HG02973 (cell line): ENCODE results near the gene ADD2.
"Not testable (repeated sequence)": the region's sequence is repeated elsewhere in the genome, so short reads cannot be mapped to it uniquely, and the experiment has no call there.

Experiments
- ATAC-seq: cut with Tn5 transposase; IDR thresholded peaks from one replicate; pipeline ENCODE4 v1.9.1; 2021; ENCODE audit warnings: moderate library complexity; ENCODE audit not compliant: unreplicated experiment

Gene ADD2

GRCh38 chr2:70675862-70676261 is 92.1 kb downstream of the ADD2 start:
- no peak for ATAC-seq

GRCh38 chr2:70674636-70675430 is 93.2 kb downstream of the ADD2 start:
- ATAC-seq, result no peak

- ATAC-seq, result no peak
These were observed 94.9 kb downstream of the ADD2 start for GRCh38 chr2:70673041-70673647.

DNA sequence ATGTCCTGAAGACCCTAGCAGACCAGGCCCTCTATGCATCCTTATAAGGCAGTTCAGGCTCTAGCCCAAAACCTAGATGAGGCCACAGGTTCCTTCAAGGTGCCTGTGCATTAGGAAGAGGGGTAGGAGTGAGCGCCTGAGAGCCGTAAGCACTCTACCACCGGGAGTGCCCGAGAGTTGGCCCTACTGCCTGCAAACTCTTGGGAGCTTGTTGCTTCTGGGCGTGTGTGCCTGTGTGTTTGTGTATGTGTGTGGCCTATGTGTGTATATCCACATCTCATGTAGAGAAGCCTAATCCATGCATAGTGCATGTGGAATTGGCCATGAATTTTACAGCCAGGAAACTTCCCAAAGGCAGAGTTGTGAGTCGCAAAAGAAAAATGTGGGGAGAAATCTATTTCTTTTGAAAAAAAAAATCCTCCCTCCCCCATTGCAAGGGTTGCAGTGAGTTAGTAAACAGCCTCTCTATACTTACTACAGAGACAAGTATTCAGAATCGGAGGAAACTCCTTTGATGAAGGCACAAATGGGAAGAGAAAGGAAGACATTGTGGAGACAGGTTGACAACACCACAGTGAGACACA is 96.8 kb downstream of the ADD2 start:
- ATAC-seq, result no peak

GRCh38 chr2:70670626-70671025 is 97.4 kb downstream of the ADD2 start:
- no peak for ATAC-seq

GRCh38 chr2:70670202-70670601 is 97.8 kb downstream of the ADD2 start:
- no peak for ATAC-seq

DNA sequence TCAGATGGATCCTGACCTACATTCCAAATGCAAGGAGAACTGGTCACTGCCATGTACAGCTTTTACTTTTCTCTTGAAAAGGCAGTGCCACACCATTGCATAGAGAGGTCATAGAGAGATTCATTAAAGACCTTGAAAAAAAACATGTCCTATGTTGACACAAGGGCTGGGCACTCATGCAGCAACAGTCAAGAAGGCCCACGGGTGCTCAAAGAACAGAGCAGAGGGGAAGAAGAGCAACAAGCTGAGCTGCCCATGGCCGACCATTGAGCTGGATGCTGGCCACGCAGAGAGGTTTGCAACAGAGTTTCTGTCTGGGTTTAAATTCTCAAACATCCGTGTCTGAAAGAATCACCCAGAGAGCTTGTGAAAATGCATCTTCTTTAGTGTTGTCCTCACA is 99.1 kb downstream of the ADD2 start:
- no peak for ATAC-seq

- ATAC-seq, result no peak
These were observed 99.6 kb downstream of the ADD2 start for GRCh38 chr2:70668432-70668831.

DNA sequence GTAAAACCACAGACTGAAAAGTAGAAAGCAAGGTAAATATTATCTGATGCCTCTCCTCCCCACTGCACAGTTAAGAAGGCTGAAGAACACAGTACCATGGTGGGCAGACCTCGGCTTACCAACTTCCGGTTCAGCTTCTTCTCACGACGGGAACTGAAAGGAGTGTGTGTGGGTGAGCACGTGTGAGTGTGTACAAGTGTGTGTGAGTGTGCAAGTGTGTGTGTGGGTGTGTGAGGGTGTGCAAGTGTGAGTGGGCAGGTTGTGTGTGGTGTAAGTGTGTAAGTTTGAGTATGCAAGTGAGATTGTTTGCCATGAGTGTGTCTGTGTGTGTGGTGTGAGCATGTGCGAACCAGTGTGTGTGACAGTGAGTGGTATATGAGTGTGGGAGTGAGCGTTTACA is 103.5 kb downstream of the ADD2 start:
- no peak for ATAC-seq

- ATAC-seq, result no peak
These were observed 104.6 kb downstream of the ADD2 start for GRCh38 chr2:70663411-70663810.

- ATAC-seq, result no peak
These were observed 108.4 kb downstream of the ADD2 start for GRCh38 chr2:70659551-70659950.

DNA sequence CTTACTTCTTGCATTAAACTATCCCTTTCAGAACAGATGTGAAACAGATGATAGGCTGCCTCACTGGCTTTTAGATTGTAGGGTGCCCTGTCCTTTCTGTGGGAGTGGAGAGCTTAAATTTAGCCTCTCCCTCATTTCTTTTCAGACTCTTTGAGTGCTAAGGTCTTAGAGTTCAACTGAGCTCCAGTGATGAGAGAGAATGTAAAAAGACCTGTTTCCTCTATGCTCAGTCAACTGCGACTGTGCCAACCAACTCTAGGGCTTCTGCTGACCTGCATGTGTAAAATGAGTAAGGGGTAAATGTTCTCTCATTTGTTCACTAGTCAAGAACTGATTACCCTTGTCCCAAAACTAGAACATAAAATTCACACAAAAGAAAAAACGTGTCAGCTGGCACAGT is 109.5 kb downstream of the ADD2 start:
- no peak for ATAC-seq

- no peak for ATAC-seq
These were observed 110.8 kb downstream of the ADD2 start for GRCh38 chr2:70657246-70657645.

DNA sequence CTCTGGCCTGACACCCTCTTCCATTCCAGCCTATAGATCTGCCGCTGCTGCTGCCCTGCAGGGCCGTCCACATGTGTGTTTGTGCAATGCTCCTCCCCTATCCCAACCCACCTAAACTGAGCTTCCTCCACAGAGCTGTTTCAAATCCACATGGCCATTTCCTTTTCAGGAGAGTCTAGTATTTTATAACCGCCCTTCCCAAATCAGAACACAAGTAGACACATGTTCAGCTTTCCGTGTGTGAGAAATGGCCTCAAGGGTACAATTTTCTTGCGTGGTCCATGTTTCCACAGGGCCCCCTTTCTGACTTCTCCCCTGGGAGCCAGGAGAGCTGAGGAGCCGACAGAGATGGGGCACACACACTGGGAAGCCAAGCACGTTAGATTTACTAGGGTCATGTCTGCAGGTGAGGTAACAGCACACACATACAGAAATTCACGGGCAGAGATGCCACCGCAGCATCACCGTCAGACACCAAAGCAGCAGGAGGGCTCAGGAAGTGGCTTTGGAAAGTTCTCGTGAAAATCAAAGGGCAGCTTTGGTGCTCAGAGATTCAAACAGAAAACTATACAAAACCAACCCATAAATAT is 111.5 kb downstream of the ADD2 start:
- no peak for ATAC-seq

DNA sequence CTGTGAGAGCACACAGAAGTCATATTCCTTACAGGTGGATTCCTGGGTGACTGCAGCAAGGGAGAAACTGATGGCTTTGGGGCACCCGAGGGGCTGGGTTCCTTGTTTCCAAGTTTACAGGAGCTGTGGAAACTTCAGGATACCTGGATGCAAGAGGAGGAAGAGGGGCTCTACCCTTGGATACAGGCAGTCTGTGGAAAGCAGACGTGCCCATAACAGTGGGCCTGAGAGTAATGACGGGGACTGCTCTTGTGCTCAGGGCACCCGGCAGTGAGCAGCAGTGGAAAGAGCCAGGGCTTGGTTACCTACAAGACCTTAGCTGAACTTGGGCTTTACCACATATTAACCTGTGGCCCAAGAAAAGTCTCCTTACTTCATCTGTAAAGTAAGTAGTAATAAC is 112.2 kb downstream of the ADD2 start:
- no peak for ATAC-seq

GRCh38 chr2:70655211-70655610 is 112.8 kb downstream of the ADD2 start:
- not testable (repeated sequence) for ATAC-seq

DNA sequence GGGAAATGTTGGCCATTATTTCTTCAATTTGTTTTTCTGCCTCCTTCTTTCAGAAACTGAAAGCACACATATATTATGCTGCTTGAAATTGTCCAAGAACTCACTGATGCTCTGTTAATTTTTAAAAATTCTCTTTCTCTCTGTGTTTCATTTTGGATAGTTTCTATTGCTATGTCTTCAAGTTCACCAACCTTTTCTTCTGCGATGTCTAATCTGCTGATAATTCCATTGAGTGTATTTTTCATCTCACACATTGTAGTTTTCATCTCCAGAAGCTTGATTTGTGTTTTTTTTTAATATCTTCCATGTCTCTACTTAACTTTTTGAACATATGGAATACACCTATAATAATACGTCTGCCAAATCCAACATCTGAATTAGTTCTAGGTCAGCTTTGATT is 116.3 kb downstream of the ADD2 start:
- ATAC-seq, result no peak

- no peak for ATAC-seq
These were observed 117.0 kb downstream of the ADD2 start for GRCh38 chr2:70651014-70651413.

- no peak for ATAC-seq
These were observed 119.0 kb downstream of the ADD2 start for GRCh38 chr2:70648961-70649360.

- no peak for ATAC-seq
These were observed 120.0 kb downstream of the ADD2 start for GRCh38 chr2:70647873-70648481.

GRCh38 chr2:70646420-70646818 is 121.6 kb downstream of the ADD2 start:
- no peak for ATAC-seq
